Measurements from ENCODE around the gene PLXND1. TPM values are rescaled to one million over a fixed set of nuclear protein-coding genes. Genes with fewer than 3 reads are reported as not detected.

Gene PLXND1
- total RNA-seq, 1 donor from 2014 or later, result 265 TPM

DNA sequence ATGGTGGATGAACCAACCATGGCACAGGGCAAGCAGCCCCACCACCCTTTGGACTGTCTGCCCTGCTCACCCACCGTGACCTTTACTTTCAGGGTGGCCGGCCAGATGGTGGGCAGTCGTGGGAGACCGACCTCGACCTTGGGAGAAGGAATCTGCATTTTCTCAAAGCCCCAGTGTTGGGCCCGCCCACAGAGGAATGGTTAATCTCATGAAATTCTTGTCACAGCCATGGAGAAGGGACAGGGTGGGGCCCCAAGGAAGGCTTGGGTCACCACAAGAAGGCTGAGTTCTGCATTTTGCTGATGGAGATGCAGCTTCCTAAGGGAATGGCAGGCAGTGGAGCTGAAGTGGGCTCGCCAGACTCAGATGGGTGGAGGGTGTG lies 2.9 kb downstream of the PLXND1 start:
- DNase-seq (ENCODE audit: low spot score), result no peak

DNA sequence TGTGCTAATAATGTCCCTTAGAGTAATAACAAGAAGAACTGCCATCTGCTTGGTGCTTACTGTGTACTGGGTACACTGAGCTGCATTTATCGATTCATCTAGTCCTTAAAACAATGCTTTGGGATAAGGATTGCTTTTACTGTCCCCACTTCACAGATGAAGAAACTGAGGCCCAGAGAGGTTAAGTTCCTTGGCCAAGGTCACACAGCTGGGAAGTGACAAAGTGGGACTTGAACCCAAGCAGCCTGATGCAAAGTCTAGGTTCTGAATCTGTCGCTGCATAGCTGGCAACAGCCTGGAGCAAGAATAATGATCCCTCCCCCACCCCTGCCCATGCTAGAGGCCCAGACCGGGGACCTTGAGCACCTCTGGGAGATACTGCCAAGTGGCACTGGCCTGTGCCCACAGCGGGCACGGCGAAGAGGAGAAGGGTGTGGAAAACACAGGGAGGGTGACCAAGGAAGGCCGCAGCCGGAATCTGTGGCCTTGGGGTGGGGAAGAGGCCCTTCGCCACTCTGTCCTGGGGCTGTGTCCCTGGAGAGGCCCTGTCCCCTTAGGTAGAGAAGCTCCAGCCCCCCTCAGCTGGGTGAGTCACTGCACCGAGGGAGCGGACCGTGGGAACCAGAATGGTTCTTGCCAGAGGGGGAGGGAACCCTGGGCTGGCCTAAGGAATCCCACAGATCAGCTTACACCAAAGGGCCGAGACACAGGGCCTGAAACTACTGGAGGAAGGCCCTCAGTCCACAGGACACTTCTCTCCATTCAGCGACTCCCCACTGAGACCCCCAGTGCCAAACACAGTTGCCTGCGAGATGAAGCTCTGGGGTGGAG lies 3.5 kb downstream of the PLXND1 start:
- no peak for DNase-seq (ENCODE audit: low spot score)

DNA sequence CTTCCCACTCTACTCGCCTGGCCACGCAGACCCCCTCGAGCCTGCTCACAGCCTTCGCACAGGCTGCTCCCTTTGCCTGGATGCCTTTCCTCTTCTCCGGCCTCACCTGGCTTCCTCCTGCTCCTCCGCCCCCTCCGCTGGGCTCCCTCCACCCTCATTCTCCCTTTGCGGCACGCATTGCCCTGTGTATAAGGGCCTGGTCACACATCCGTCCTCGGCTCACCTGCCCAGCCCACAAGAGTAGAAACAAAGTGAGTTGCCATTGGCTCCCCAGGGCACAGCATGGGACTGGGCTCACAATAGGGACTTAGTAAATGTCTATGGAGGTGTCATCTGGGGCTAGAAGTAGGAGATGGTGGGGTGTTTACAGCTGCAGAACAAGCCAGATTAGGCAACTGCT lies 4.2 kb downstream of the PLXND1 start:
- no peak for DNase-seq (ENCODE audit: low spot score)

DNA sequence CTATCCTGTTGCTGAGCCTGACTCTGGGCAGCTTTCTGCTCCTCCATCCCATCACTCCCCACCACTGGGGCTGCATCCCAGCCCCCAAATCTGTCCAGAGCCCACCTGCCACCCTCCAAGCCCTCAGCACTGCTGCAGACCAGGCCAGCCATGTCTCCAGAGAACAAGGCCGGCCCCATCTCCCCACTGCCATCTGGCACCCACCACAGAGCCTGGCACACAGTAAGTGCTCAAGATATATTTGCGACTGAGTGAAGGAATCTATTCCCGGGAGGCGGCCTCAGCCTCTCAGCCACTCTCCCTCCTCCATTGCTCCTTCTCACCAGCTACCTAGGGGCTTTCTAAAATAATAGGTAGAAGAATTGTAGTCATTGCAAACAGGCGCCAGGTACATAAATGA lies 4.8 kb downstream of the PLXND1 start:
- DNase-seq (ENCODE audit: low spot score), result no peak

DNA sequence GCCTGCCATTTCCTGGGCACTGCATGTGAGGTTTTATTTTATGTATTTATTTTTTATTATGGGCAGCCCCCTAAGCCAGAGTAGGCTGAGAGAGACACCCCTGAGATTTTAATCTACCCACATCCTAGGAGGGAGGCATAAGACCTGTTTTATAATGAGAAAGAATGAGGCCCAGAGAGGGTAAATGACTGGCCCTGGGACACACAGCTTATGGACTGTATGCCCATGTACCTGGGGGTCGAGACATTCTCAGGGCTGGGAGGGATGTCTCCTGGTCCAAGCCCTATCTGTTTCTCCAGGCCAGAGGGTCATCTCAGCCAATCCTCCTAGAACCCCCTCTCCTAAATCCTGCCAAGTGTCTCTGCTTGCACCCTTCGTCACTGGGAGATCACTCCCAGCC lies 6.1 kb downstream of the PLXND1 start:
- no peak for DNase-seq (ENCODE audit: low spot score)

DNA sequence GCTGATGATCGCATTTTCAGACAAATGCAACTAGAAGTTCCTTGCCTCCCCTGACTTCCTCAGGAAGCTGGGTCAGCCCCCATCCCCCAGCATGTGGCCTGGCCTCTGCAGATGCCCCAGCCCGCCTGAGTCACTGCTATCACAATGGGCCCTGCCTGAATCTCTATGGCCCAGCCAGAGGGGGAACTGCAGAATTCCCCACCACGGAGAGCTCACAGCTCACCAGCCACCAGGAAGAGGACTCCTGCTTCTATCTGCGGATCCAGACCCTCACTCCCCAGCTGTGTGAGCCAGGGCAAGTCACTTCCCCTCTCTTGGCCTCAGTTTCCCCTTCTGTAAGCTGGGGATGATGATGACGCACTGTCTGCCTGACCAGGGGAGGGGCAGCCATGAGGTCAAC lies 6.9 kb downstream of the PLXND1 start:
- no peak for DNase-seq (ENCODE audit: low spot score)

DNA sequence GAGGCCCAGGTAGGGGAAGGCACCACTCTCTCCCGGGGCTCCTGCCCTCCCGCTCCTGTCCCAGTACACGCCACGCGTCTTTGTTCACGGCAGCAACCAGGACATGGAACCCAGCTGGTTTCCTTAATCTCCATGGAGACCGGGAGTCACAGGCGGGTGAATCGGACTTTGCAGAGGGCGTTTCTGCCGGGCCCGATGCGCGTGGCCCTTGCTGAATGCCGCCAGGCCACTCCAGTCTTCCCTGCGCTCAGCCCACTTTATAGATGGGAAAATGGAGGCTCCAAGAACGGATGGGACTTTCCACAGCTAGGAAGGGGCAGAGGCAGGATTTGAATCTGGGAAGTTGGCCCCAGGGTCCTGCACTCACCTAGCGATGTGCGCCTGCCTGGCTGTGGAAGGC lies 7.4 kb downstream of the PLXND1 start:
- no peak for DNase-seq (ENCODE audit: low spot score)

DNA sequence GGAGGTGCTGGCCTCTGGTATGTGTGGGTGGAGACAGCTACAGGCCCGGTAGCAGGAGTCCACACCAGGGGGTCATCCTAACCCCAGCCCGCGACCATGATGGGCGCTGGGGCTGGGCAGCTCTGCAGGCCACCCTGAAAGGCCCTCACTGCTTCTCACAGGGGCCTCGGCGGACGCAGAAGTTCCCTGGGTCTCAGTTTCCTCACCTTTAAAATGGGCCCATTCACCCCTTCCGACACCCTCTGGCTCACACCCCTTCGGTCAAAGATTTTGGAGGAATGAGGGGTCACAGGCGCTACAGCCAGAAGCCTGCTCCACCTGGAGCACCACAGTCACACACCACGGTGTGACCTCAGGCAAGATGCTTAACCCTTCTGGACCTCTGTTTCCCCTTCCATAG lies 8.0 kb downstream of the PLXND1 start:
- no peak for DNase-seq (ENCODE audit: low spot score)

DNA sequence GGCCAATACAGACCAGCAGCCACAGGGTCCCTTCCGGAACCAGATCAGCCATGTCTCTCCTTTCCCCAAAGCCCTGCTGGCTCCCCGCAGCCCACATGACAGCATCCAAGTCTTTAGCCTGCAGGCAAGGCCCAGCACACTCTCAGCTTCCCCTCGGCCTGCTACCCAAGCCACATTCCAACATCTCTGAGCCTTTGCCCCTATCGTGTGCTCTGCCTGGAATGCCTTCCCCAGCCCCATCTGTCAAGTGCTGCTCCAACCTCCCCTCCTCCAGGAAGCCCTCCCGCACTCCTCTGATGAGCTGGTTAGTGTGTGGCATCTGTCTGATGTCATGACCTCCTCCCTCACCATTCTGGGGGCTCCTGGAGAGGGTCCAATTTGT lies 8.5 kb downstream of the PLXND1 start:
- no peak for DNase-seq (ENCODE audit: low spot score)

DNA sequence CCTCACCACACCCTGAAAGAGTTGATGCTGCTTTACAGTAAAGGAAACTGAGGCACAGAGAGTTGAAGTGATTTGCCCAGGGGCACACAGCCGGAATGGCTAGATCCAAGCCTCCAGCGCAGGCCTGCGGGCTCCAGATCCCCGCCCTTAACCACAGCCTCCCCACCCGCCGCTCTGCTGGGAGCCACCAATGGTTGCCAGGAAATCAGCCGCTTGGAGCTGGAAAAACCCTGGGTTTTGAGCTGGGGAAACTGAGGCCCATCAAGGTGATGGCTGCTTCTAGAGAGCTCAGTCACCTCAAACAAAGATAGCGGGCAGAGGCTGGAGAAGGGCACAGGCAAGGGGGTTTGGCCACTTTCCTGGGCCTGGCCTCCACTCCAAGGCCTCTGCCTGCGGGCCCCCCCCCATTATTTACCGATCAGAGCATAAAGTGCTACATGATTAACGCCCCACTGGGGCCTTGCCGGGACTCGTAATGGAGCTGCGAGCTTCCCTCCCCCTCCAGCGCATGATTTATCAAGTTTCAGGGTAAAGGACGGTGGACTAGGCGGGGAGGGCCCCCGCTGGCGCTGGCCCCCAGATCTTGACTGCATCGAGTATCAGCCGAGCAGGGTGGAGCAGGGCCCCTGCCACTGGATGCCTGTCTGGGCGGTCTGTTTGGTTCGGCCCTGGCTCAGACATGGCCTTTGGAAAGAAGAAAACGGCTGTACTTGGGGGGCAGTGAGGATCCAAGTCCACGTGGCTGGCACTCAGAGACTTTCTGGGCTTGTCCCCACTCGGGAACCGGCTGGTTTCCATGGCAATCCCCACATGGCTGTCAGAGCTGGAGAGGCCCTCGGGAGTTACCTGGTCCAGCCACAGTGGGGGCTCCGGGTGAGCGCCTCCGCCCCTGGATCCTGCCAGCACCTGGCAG lies 9.1 kb downstream of the PLXND1 start:
- DNase-seq (ENCODE audit: low spot score), result no peak

DNA sequence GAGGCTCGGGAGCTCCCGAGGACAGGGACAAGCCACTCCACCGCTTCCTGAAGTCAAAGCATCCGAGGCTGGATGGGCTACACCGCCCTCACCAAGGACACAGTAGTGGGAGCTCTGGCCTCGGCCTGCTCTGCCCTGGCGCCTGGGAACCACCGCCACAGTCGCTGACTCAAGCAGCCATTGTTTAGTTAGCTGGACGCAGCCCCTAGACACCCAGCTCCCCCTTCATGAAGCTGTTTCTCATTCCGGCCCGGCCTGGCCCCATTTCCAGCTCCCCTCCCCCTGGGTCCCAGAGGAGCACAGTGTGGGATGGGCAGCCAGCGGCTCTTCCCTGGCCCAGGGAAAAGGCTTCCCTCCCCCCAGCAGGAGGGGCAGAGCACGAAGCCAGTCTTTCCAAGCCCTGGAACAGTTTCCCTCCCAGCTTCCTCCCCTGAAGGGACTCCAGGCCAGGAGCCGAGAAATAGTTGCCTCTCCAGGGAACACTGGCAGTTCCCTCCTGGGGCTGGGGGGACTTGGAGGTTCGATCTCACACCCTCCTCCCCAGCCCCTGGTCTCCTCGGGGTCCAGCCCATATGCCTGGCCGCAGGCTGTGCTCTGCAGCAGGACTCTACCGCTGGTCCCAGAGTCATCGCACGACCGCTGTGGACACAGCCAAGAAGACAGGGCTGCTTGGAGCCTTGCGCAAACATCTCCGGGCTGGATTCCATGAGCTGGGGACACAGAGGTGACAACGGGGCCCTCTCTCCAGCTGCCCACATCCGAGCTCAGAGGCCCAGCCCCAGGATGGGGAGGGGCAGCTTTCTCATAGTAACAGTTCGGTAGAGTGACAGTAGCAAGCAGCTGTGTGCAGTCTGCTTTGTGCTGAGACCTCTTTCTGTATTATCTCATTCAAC lies 10.0 kb downstream of the PLXND1 start:
- no peak for DNase-seq (ENCODE audit: low spot score)

DNA sequence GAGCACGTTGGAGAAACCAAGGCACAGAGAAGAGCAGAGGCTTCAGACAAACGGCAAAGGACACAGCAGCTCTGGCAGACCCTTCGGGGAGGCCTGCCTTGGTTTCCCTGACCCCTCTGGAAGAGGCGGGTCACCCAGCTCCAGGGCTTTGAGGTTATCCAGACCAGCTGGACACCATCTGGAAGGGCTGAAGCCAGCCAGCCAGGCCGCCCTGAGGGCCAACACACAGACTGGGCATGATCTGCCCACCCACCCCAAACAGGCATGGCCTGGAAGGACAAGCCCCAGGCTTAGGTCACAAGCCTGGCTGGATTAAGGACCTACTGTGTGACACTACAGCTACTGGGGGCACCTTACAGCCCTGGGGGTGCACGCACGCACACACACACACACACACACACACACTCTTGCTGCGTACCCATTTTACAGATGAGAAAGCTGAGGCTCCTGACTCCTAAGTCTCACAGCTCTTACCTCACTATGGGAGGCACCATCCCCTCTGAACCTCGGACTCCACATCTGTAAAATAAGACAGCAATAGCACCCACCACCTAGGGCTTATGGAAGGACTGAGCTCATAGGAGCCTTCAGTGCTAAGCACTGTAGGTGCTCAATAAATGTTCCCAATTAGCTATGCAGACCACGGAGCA lies 10.8 kb downstream of the PLXND1 start:
- no peak for DNase-seq (ENCODE audit: low spot score)

DNA sequence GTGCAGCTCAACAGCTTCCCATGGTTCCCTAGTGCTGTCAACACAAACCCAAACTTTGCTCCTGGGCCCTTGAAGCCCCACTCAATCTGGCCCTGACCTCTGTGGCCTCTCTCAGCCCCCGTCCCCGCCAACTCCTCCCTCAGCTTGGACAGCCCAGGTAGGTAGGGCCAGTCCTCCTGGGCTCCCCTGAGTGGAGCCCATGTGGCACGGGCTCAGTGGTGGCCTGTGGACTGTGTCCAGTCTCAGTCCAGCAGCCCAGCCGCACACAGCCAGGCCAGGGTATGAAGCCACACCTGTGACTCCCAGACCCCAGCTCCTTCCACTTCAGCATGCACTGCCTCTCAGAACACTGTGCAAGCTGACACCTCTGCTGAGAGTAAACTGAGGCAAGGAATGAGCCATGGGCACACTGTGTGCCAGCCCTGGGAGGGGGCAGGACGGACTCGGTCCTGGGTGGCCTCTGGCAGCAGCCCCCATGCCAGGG lies 11.5 kb downstream of the PLXND1 start:
- no peak for DNase-seq (ENCODE audit: low spot score)

DNA sequence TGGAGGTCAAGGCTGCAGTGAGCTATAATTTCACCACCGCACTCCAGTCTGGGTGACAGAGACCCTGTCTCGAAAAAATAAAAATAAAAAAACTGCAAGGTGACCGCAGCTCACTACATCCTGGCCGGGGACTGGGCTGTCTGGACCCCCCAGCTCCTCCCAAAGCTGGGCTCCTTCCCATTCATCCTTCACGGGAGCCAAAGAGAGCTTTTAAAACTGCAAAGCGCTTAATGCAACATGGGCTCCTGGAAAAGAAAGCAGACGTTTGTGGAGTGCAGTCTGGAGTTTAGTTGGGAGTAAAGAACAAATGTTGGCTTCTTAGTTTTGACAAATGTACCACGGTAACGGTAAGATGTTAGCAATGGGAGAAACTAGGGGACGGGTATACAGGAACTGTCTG lies 12.1 kb downstream of the PLXND1 start:
- DNase-seq (ENCODE audit: low spot score), result no peak

DNA sequence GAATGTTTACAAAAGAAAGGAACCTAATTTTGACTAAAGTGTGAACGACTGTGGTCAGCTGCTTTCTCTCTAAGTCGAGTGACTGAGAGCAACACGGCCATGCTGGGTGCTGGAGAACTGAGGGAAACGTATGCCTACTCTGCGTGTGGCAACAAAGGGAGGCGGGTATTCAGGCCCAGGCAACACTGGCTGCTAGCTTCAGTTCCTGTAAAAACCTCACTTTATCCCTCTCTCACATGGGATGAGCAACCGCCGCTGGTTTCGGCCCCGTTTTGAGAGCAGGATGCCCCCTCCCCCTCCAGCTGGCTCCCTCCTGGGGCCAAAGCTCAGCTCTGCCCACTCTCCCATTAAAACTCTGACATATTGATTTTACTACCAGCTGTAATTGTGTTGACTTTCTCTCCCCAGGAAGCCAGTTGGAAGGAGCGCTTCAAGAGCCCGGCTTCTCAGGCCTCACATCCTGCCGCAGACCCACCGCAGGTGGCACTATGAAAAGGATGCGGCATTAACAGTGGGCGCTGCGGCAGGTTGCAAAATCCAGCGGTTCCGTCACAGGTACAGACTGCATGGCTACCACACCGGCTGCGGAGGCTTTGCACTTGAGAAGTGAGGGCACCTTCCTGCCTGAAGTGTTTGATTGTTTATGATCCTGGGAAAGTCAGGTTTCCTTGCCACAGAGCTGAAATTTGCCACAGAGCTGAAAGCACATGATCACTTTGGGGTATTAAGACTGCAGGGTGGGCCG lies 12.7 kb downstream of the PLXND1 start:
- DNase-seq (ENCODE audit: low spot score), result no peak

DNA sequence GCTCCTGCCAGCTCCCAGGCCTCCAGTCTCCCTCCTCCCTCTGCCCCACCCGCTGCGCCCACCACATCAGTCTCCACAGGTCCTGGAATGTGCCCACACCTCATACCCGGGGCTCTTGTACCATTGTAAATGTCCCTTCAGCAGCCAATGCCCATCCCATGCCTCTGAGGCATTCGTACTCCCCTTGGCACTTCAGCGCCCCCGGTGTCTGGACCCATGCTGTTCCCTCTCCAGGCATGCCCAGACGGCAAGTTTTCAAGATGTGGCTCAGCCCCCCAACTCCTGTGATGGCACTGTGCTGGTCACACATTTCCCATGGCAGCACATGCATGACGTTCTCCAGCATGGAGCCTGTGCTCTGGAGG lies 13.3 kb downstream of the PLXND1 start:
- DNase-seq (ENCODE audit: low spot score), result no peak

DNA sequence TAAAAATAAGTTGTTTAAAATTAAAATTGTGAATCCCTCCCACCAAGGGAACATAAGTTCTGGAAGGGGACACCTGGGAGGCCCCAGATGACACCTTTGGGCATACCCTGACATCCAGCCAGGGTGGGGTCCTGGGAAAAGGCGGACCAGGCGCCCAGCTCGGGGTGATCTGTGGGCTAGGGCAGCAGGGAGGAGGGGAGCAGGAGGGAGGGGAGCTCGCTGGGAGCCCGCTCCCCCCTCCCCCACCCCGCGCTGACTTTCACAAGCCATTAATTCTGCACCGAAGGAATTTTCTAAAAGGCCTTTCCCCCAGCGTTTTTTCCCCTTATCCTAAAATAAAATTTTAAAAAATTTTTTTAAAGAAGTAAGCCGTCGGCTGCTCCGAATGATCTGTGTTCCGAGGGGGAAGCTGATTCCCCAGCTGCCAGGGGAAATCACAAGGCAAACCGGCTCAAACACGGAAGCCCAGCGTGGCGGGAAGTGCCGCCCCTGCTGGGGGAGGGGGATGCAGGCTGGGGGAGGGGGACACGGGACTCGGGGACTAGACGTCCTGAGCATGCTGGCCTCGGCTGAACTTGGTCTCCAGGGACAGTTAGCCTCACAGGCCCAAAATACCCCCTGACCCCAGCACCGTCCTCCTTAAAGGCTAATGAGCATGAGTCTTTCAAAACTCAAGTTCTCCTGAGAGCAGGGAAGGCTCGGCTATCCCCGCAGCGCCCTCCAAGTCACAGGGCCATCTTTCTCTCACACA lies 13.9 kb downstream of the PLXND1 start:
- DNase-seq (ENCODE audit: low spot score), result no peak

DNA sequence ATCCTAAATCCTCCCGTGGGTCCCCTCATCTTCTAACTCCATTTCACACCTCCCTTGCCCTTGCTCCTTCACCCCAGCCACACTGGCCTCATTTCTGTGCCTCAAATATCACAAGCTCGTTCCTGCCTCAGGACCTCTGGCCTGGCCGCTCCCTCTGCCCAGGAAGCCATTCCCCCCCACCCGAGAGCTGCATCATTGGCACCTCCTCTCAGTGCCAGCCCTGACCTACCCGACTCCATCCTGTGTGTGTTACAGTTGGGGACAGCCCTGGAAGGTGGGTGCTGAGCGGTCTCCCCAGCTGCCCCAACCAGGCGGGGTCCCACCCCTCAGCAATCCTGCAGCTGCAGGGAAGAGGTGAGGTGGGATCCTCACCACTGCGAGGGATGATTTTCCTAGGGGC lies 14.5 kb downstream of the PLXND1 start:
- no peak for DNase-seq (ENCODE audit: low spot score)

DNA sequence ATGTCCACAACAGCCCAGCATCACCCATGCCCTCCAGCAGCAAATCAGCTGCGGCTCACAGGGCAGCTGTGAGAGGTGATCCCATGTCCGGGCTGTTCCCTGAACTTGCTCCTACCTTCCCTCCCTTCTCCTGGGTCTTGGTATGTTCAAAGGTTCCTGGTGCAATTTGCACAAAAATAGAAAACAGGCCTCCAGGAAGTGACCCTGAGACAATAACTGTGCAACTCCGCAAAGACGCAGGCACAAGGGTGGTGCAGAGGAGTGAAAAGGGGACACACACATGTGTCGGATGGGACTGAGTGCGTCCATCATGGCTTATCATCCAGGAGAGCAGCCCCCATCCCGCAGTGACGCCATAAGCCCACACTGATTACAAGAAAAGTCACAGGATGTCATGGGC lies 16.3 kb downstream of the PLXND1 start:
- no peak for DNase-seq (ENCODE audit: low spot score)

Measured in mesenteric fat pad (tissue), 1 donor.